HG03139 (cell line): ENCODE results near the gene FN3KRP.
A peak's percentile ranks its signal among the peaks of the same experiment; 100 is the strongest.
"Not testable (repeated sequence)": the region's sequence is repeated elsewhere in the genome, so short reads cannot be mapped to it uniquely, and the experiment has no call there.

ENCODE experiments used
- ATAC-seq: cut with Tn5 transposase; IDR thresholded peaks from one replicate; pipeline ENCODE4 v1.9.1; 2021; ENCODE audit not compliant: unreplicated experiment

Gene FN3KRP

DNA sequence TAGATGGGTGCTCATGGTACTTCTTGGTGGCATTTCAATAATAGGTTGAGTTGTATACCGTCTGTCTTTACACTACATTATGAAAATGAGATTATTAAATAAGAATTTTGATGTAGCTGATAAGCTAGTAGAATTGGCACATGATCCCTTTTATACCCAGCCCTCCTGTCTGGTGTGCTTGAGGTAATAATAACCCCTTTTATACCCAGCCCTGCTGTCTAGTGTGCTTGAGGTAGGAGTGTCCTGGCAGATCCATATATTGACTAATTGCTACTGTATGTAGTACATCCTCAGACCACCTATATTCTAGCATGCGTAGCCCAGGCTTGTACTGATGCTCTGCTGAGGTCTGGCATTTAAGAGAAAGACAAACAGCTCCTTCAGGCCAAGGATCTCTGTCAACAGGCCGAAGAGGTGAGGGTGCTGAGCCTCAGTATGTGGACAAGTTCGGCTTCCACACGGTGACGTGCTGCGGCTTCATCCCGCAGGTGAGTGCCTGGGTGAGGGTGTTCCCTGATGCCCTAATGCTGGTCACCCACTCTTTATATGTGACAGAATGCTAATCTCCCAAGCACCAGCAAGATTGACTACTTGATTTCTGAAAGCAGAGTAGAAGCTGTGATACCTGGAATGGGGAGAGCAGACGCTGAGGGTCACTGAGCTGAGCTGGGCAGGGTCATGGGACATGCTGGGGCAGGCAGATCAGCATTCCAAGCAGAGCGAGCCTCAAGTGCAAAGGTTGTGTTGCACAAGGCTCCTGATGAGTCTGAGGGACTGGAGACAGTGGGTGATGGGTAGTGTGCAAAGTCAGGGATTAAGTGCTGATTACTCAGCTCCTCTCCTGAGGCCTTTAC, 24.6 kb downstream of the FN3KRP start:
- no peak for ATAC-seq

GRCh38 chr17:82743344-82744219, 27.1 kb downstream of the FN3KRP start:
- no peak for ATAC-seq

DNA sequence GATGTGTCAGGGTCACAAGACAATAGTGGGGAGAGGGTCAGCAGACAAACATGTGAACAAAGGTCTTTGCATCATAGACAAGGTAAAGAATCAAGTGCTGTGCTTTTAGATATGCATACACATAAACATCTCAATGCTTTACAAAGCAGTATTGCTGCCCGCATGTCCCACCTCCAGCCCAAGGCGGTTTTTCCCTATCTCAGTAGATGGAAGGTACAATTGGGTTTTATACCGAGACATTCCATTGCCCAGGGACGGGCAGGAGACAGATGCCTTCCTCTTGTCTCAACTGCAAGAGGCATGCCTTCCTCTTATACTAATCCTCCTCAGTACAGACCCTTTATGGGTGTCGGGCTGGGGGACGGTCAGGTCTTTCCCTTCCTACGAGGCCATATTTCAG, 28.2 kb downstream of the FN3KRP start:
- not testable (repeated sequence) for ATAC-seq

DNA sequence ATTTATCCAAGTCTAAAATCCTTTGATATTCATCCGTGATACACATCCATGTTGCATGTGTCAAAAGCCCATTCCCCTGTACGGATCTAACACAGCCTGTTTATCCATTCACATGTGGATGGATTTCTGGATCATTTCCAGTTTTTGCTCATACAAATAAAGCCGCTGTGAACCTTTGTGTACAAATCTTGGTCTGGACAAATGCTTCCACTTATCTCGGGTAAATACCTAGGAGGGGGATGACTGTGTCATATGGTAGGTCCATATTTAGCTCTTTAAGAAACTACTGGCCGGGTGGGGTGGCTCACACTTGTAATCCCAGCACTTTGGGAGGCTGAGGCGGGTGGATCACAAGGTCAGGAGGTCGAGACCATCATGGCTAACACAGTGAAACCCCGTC, 29.0 kb downstream of the FN3KRP start:
- ATAC-seq, result no peak

DNA sequence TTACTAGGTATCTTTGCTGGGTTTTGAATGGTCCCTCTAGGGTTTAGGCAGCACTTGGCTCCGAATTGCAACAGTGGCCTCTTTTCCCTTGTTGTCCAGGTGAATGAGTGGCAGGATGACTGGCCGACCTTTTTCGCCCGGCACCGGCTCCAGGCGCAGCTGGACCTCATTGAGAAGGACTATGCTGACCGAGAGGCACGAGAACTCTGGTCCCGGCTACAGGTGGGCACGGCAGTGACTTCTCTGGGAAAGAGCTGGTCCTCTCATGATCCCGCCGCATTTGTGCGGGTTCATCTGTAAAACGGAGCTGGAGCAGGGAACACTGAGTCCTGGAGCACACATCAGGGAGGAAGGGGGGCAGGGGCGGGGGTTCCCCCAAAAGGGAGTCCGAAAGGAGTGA, 32.2 kb downstream of the FN3KRP start:
- no peak for ATAC-seq

- ATAC-seq, result no peak
These were observed 33.9 kb downstream of the FN3KRP start for GRCh38 chr17:82750241-82750908.

GRCh38 chr17:82751171-82751570, 34.7 kb downstream of the FN3KRP start:
- ATAC-seq, result peak; percentile 18

DNA sequence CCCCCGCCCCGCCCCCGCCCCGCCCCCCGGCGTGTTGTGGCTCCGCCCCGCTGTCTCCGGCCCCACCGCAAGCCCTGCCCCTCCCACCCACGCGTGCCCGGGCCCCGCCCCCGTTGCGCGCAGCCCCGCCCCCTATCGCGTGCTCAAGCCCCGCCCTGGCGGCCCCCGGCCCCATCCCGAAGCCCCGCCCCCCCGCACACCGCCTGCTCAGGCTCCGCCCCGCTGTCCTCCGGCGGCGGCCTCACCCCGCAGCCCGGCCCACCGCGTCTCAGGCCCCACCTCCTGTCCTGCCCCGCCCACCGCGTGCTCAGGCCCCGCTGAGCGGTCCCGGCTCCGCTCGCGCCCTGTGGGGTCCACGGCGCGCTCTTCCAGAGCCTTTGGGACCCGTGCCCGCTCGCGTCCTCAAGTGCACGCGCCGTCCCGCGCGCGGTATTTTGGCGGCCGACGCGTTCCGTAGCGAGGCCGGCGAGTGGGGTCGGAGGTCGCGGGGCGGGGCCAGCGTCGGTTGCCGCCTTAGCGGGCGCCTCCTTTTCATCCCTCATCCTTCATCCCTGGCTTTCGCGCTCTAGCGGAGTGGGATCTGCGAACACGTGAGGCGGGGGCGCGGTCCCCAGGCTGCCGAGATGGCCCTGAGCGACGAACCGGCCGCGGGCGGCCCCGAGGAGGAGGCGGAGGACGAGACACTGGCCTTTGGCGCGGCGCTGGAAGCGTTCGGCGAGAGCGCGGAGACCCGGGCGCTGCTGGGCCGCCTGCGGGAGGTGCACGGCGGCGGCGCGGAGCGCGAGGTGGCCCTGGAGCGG, 35.3 kb downstream of the FN3KRP start, which contains the start of gene TBCD:
Gene TBCD, plus strand, starts transcription at position 495 of the 800 bp plus-strand sequence. Its CDS starts 129 bp downstream, at position 624.
- ATAC-seq, result peak; percentile 61

GRCh38 chr17:82752371-82753200, 36.1 kb downstream of the FN3KRP start:
- peak; percentile 32 for ATAC-seq

DNA sequence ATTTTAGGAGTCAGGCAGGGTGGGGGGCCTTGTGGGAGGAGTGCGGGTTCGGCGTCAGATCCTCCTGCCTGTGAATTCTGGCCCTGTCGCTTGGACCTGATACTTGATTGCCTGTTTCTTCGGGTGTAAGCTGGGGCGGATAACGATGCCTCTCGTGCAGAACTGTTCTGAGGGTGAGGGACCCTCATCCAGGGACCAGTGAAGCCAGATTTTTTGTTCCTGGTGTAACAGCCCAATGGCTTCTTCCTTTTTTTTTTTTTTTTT, 36.6 kb downstream of the FN3KRP start:
- no peak for ATAC-seq

- no peak for ATAC-seq
These were observed 38.0 kb downstream of the FN3KRP start for GRCh38 chr17:82754297-82755208.

DNA sequence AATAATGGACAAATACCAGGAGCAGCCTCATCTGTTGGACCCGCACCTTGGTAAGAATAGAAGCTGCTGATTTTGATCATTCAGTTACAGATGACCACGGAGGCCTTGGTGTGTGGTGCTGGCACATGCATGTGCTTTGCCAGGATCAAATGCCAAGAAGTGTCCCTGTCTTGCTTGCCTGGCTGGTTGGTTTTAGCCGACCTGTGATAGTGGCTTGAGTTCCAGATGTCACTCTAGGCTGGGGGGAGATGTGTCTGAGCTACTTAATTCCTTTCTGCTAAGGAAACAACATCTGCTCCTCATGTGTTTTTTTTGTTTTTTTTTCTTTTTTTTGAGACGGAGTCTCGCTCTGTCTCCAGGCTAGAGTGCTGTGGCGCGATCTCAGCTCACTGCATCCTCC, 39.7 kb downstream of the FN3KRP start:
- no peak for ATAC-seq

GRCh38 chr17:82765371-82765770, 48.9 kb downstream of the FN3KRP start:
- ATAC-seq, result no peak

- ATAC-seq, result no peak
These were observed 50.7 kb downstream of the FN3KRP start for GRCh38 chr17:82767041-82767754.

DNA sequence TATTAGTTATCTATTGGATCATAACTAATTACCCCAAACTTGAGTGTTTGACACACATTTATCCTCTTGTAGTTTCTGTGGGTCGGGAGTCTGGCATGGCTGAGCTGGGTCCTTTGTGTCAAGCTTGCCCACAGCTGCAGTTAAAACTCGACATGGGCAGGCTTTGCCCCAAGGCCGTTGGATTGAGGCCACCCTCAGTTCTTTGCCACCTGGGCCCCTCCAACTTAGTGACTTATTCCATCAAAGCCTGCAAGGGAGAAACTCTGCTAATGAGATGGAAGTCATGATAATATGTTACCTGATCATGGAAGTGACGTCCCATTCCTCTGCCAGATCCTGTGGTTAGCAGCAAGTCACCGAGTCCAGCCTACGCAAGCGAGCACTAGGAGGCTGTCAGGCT, 52.5 kb downstream of the FN3KRP start:
- ATAC-seq, result no peak

DNA sequence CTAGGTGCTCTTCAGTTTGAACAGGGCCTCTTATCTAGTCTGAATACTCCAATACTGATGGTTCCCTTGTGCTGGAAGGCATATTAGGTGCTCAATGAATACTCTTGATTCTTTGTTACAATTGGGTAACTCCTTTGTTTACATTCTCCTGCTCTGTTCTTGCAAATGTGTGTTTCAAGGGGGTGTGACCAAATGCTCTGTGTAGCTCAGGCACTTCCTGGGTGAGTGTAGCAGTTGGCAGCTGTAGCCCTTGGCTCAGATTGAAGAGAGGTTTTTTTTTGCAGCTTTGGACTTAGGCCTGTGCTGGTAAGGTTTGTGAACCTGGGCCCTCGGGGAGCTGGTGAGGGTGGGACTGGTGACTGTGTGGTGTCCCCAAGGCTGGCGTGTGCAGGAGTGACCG, 55.5 kb downstream of the FN3KRP start:
- no peak for ATAC-seq

DNA sequence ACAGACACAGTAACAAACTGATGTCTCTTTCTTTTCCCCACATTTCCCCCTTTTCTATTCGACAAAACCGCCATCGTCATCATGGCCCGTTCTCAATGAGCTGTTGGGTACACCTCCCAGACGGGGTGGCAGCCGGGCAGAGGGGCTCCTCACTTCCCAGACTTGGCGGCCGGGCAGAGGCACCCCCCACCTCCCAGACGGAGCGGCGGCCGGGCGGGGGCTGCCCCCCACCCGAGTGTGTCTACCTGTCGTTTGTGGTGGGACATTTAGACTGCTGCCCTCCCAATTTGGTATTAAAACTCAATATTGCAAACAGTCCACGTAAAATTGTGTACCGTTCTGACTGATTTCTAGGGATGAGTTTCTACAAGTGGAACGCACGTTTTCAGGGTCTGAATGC, 58.0 kb downstream of the FN3KRP start:
- ATAC-seq, result not testable (repeated sequence)
